HepG2 (cell line): ENCODE results near the gene L2HGDH. TPM values are rescaled to one million over a fixed set of nuclear protein-coding genes. Genes with fewer than 3 reads are reported as not detected.

Experiments
- ATAC-seq: fragments of 200-7000 bp; cut with Tn5 transposase; 3 replicates; pipeline ENCODE4 v1.9.1; 2020; ENCODE audit warnings: mild to moderate bottlenecking, moderate library complexity
- BruUV-seq: library from RNA; stranded (reverse); fragments of 400-500 nt; replicated peaks from 2 replicates; lab custom pipeline; 2021; lab: Mats Ljungman, UMichigan
- CTCF ChIA-PET: fragments of 300-600 bp; formaldehyde crosslinking; extraction: SDS; loops from one replicate; lab custom pipeline; 2021; ENCODE audit warnings: low total read pairs, inconsistent platforms, low intra/inter-chr PET ratio; lab: Yijun Ruan, JAX
- POLR2A ChIA-PET: fragments of 350-600 bp; sonication (Branson Sonifier 250); formaldehyde crosslinking; loops from one replicate; lab custom pipeline; 2020; ENCODE audit warnings: antibody characterized with exemption, inconsistent platforms; lab: Yijun Ruan, JAX
- DNase-seq: peaks from one replicate; pipeline ENCODE4 v3.0.0-alpha.2; 2015; ENCODE audit warnings: low spot score
- FAIRE-seq: peaks from 3 replicates; lab custom pipeline; 2011; peaks lifted over from hg19 to GRCh38; lab: Jason Lieb, UNC
- H2AFZ ChIP-seq: one replicate; pipeline ENCODE4 v1.6.1; 2011; ENCODE audit warnings: low read length, inconsistent platforms
- H3K27ac ChIP-seq: fragments of 300-600 bp; 3 replicates; pipeline ENCODE4 v1.8.0; 2011; ENCODE audit warnings: mixed run types, mild to moderate bottlenecking, mixed read lengths, low read length, inconsistent platforms; ENCODE audit not compliant: insufficient read depth; ENCODE audit errors: extremely low read length
- H3K27me3 ChIP-seq, 2 experiments: fragments of 200-600 bp in 1 of 2; 2 replicates in 1 of 2; 3 replicates in 1 of 2; pipeline versions ENCODE4 v1.6.0 to v1.8.0; 2011; ENCODE audit warnings: low read length in 2 of 2, mild to moderate bottlenecking in 2 of 2, moderate library complexity in 2 of 2, inconsistent platforms in 1 of 2; ENCODE audit not compliant: insufficient read depth in 2 of 2, control insufficient read depth in 1 of 2
- H3K36me3 ChIP-seq, 2 experiments: fragments of 200-600 bp in 1 of 2; replicated peaks in 1 of 2; 2 replicates in 1 of 2; 3 replicates in 1 of 2; pipeline versions ENCODE4 v1.5.1 to v1.8.0; 2011; ENCODE audit warnings: low read length in 2 of 2, inconsistent platforms in 1 of 2; ENCODE audit not compliant: insufficient read depth in 2 of 2, control insufficient read depth in 1 of 2
- H3K4me1 ChIP-seq: 2 replicates; pipeline ENCODE4 v1.5.1; 2012; ENCODE audit warnings: low read length, inconsistent platforms; ENCODE audit not compliant: insufficient read depth
- H3K4me2 ChIP-seq: 2 replicates; pipeline ENCODE4 v1.6.0; 2011; ENCODE audit warnings: low read depth, low read length, inconsistent platforms
- H3K4me3 ChIP-seq, 3 experiments: fragments of 200-600 bp in 1 of 3; sonication (generic), shearing (Covaris generic) in 1 of 3; replicated peaks in 1 of 3; 2 replicates each; pipeline ENCODE4 v1.5.1; 2011 to 2016; ENCODE audit warnings: low read length in 3 of 3, inconsistent platforms in 2 of 3, low read depth in 2 of 3, mild to moderate bottlenecking in 2 of 3, control low read depth in 1 of 3, mixed read lengths in 1 of 3; ENCODE audit not compliant: insufficient read depth in 1 of 3
- H3K79me2 ChIP-seq: one replicate; pipeline ENCODE4 v1.6.1; 2011; ENCODE audit warnings: low read length, inconsistent platforms; ENCODE audit not compliant: insufficient read depth
- H3K9ac ChIP-seq: 2 replicates; pipeline ENCODE4 v1.6.0; 2011; ENCODE audit warnings: mild to moderate bottlenecking, low read depth, low read length, inconsistent platforms; ENCODE audit not compliant: insufficient read depth
- H3K9me3 ChIP-seq: 2 replicates; pipeline ENCODE4 v1.5.1; 2012; ENCODE audit warnings: mild to moderate bottlenecking, low read length
- H4K20me1 ChIP-seq: 2 replicates; pipeline ENCODE4 v1.6.0; 2011; ENCODE audit warnings: inconsistent platforms, mild to moderate bottlenecking, low read length, moderate library complexity; ENCODE audit not compliant: insufficient read depth
- CEBPZ ChIP-seq: IDR thresholded peaks from 2 replicates; pipeline ENCODE4 v1.6.1; 2012; ENCODE audit warnings: low read length, improper control_type of control experiment
- FUBP1 ChIP-seq: sonication (generic); formaldehyde crosslinking; IDR thresholded peaks from 2 replicates; pipeline ENCODE4 v1.5.1; 2020; ENCODE audit warnings: missing genetic modification reagents, mild to moderate bottlenecking, borderline replicate concordance
- PAF1 ChIP-seq: IDR thresholded peaks from 2 replicates; pipeline ENCODE4 v1.6.1; 2016; ENCODE audit warnings: missing genetic modification reagents, missing compliant biosample characterization
- ZFP90 ChIP-seq: sonication (generic); formaldehyde crosslinking; IDR thresholded peaks from 2 replicates; pipeline ENCODE4 v1.8.0; 2022; ENCODE audit warnings: missing genetic modification reagents, mild to moderate bottlenecking, inconsistent platforms, borderline replicate concordance
- ZNF513 ChIP-seq: sonication (generic); formaldehyde crosslinking; conservative IDR thresholded peaks from 2 replicates; pipeline ENCODE4 v1.5.0; 2020; ENCODE audit warnings: missing genetic modification reagents
- WGBS: methylation state at CpG from one replicate; pipeline ENCODE4 v1.1.6; 2017; ENCODE audit warnings: low lambda C conversion rate; 5-methylcytosine and 5-hydroxymethylcytosine counted together
- in situ Hi-C: cut with HindIII; loops from 2 replicates; pipeline ENCODE4 v1.10.0; 2017; ENCODE audit warnings: low pct_unique_long_range_greater_than_20kb; ENCODE audit not compliant: extremely low pct_ligation_motif_present
- intact Hi-C: fragments of 100-400 bp; cut with micrococcal nuclease; formaldehyde crosslinking; loops from one replicate; pipeline ENCODE4 v1.10.0; 2022; ENCODE audit not compliant: unreplicated experiment
- polyA plus RNA-seq, 8 experiments: library from polyadenylated mRNA; depleted of rRNA in 3 of 8; stranded (reverse) in 7 of 8; unstranded in 1 of 8; fragments of >200 nt; fragmentation: Illumina TruSeq in 4 of 8; extraction: Trizol in 4 of 8; gene quantifications; 2 replicates each; pipeline versions ENCODE4 v1.2.1 to v1.2.3, GENCODE V29; 2011 to 2016; ENCODE audit warnings: low read depth in 4 of 8, missing spikeins in 1 of 8, mixed read lengths in 1 of 8; ENCODE audit not compliant: insufficient read depth in 1 of 8
- total RNA-seq, 5 experiments: library from RNA; depleted of rRNA; stranded (reverse); fragments of >200 nt; fragmentation: Illumina TruSeq; extraction: Trizol; gene quantifications; 2 replicates each; pipeline ENCODE4 v1.2.3, GENCODE V29; 2016; ENCODE audit warnings: low read depth in 1 of 5

L2HGDH gene
- total and polyA plus RNA-seq, 2 of the 13 experiments (the other 11 are each of a cell fraction or from before 2014, with no cell fraction given) = 3.3 to 5.0 TPM

- Histone ChIP-seq H3K9ac (no peak overlapping the region), H3K36me3 (peaks cover 0 to 15% of the 10 kb centered on the region in 2 experiments; a peak in 3 of 5 replicates), H3K4me1 (peaks cover 10% of the 10 kb centered on the region), H2AFZ (no peak overlapping the region), H3K4me2 (no peak overlapping the region), H3K9me3 (no peaks in the 10 kb centered on the region), H4K20me1 (0 out of 2 replicates have a peak, but pooled peaks cover 5% of the 10 kb centered on the region), H3K27ac (no peak overlapping the region), H3K27me3 (no peaks in the 10 kb centered on the region), H3K4me3 (no peak overlapping the region), H3K79me2 (peaks cover 18% of the 10 kb centered on the region)
- 91% methylated on average over 1 of the region's 1 CpG for WGBS
- ChIA-PET CTCF (no interaction called here), POLR2A (no interaction called here)
- intact Hi-C loops (no loop called here), in situ Hi-C loops (no loop called here)
- DNase-seq (no peak), ATAC-seq (no peak), FAIRE-seq (no peak)
- no TSS peak for BruUV-seq
- TF ChIP-seq FUBP1 (CRISPR knock-in tag) (no peak), ZFP90 (CRISPR knock-in tag) (no peak), PAF1 (CRISPR knock-in tag) (no peak), ZNF513 (CRISPR knock-in tag) (no peak), CEBPZ (no peak)
These were observed 7.3 kb upstream of the L2HGDH start for GRCh38 chr14:50319293-50319692.
